Trophoblast cell (in vitro differentiated cells and primary cell): Measurements from ENCODE around the gene MYO10.
A peak's percentile ranks its signal among the peaks of the same experiment; 100 is the strongest.

ENCODE experiments used
- DNase-seq, 2 donors: peaks; one replicate each; pipeline ENCODE4 v3.0.0-alpha.2; 2016
- H2AFZ ChIP-seq: 2 replicates; pipeline ENCODE4 v1.6.1; 2013; ENCODE audit warnings: low read length, moderate library complexity, mild to moderate bottlenecking; ENCODE audit not compliant: insufficient read depth, poor library complexity
- H2AK5ac ChIP-seq: 2 replicates; pipeline ENCODE4 v1.6.1; 2013; ENCODE audit warnings: mild to moderate bottlenecking, low read length
- H2BK120ac ChIP-seq: 2 replicates; pipeline ENCODE4 v1.6.1; 2013; ENCODE audit warnings: low read length, mild to moderate bottlenecking, moderate library complexity; ENCODE audit not compliant: insufficient read depth, poor library complexity
- H2BK12ac ChIP-seq: 2 replicates; pipeline ENCODE4 v1.6.1; 2013; ENCODE audit warnings: mild to moderate bottlenecking, low read length, moderate library complexity
- H2BK5ac ChIP-seq: 2 replicates; pipeline ENCODE4 v1.6.1; 2013; ENCODE audit warnings: low read length, low read depth, moderate library complexity, mild to moderate bottlenecking; ENCODE audit not compliant: poor library complexity
- H3K14ac ChIP-seq: 2 replicates; pipeline ENCODE4 v1.6.1; 2013; ENCODE audit warnings: mild to moderate bottlenecking, low read length
- H3K18ac ChIP-seq: 2 replicates; pipeline ENCODE4 v1.6.1; 2013; ENCODE audit warnings: mild to moderate bottlenecking, low read length
- H3K23ac ChIP-seq: 2 replicates; pipeline ENCODE4 v1.6.1; 2013; ENCODE audit warnings: low read length
- H3K27ac ChIP-seq: 2 replicates; pipeline ENCODE4 v1.5.1; 2013; ENCODE audit warnings: low read depth, mild to moderate bottlenecking, inconsistent platforms, low read length, moderate library complexity
- H3K27me3 ChIP-seq: 2 replicates; pipeline ENCODE4 v1.6.1; 2013; ENCODE audit warnings: inconsistent platforms, mild to moderate bottlenecking, low read length, moderate library complexity; ENCODE audit not compliant: insufficient read depth
- H3K36me3 ChIP-seq, 2 experiments: 1 replicate in 1 of 2; 2 replicates in 1 of 2; pipeline ENCODE4 v1.6.1; 2013; ENCODE audit warnings: low read length in 2 of 2, mild to moderate bottlenecking in 2 of 2, moderate library complexity in 1 of 2; ENCODE audit not compliant: insufficient read depth in 2 of 2, control insufficient read depth in 1 of 2
- H3K4ac ChIP-seq: 2 replicates; pipeline ENCODE4 v1.6.1; 2013; ENCODE audit warnings: low read depth, mild to moderate bottlenecking, low read length, moderate library complexity
- H3K4me1 ChIP-seq, 2 experiments: 1 replicate in 1 of 2; 2 replicates in 1 of 2; pipeline ENCODE4 v1.6.1; 2013; ENCODE audit warnings: low read length in 2 of 2, mild to moderate bottlenecking in 2 of 2, moderate library complexity in 1 of 2; ENCODE audit not compliant: insufficient read depth in 2 of 2, control insufficient read depth in 1 of 2
- H3K4me2 ChIP-seq: 2 replicates; pipeline ENCODE4 v1.6.1; 2013; ENCODE audit warnings: inconsistent platforms, mild to moderate bottlenecking, low read length, moderate library complexity
- H3K4me3 ChIP-seq: 2 replicates; pipeline ENCODE4 v1.5.1; 2013; ENCODE audit warnings: mild to moderate bottlenecking, low read depth, low read length, inconsistent platforms
- H3K79me1 ChIP-seq: one replicate; pipeline ENCODE4 v1.6.1; 2013; ENCODE audit warnings: low read length
- H3K79me2 ChIP-seq: 2 replicates; pipeline ENCODE4 v1.6.1; 2013; ENCODE audit warnings: low read length, mild to moderate bottlenecking; ENCODE audit not compliant: control insufficient read depth, insufficient read depth, poor library complexity
- H3K9ac ChIP-seq: 2 replicates; pipeline ENCODE4 v1.6.1; 2013; ENCODE audit warnings: mild to moderate bottlenecking, low read length
- H3K9me3 ChIP-seq: 2 replicates; pipeline ENCODE4 v1.6.1; 2013; ENCODE audit warnings: low read depth, mild to moderate bottlenecking, control low read depth, inconsistent platforms, low read length; ENCODE audit not compliant: insufficient read depth
- H4K12ac ChIP-seq: 2 replicates; pipeline ENCODE4 v1.6.1; 2013; ENCODE audit warnings: low read depth, mild to moderate bottlenecking, low read length, moderate library complexity
- H4K8ac ChIP-seq: 2 replicates; pipeline ENCODE4 v1.6.1; 2013; ENCODE audit warnings: low read depth, mild to moderate bottlenecking, low read length, moderate library complexity
- H4K91ac ChIP-seq: one replicate; pipeline ENCODE4 v1.6.1; 2013; ENCODE audit warnings: low read depth, mild to moderate bottlenecking, low read length, moderate library complexity
- WGBS: extraction: QIAGEN DNeasy Blood & Tissue Kit; methylation state at CpG from one replicate; pipeline ENCODE4 v1.1.7; 2013; ENCODE audit warnings: missing lambda C conversion rate; ENCODE audit not compliant: insufficient read length, insufficient coverage; ENCODE audit errors: extremely low coverage; 5-methylcytosine and 5-hydroxymethylcytosine counted together

The MYO10 gene

GRCh38 chr5:16934677-16935153 is 1.4 kb downstream of the MYO10 start:
- Histone ChIP-seq H3K79me2 (peaks cover 10% of the 10 kb centered on the region), H3K14ac (no peak overlapping the region), H4K12ac (no peak overlapping the region), H3K9me3 (no peaks in the 10 kb centered on the region), H3K4ac (no peak overlapping the region), H3K18ac (no peak overlapping the region), H3K4me2 (peak overlapping the region; percentile 84), H3K27ac (no peak overlapping the region), H2AFZ (no peak overlapping the region), H3K27me3 (no peaks in the 10 kb centered on the region), H3K4me3 (no peak overlapping the region), H3K4me1 (peaks cover 7 to 15% of the 10 kb centered on the region in 2 experiments), H4K8ac (no peak overlapping the region), H3K23ac (no peak overlapping the region), H2BK120ac (no peak overlapping the region), H2AK5ac (no peak overlapping the region), H2BK5ac (no peak overlapping the region), H3K9ac (no peak overlapping the region), H2BK12ac (no peak overlapping the region), H3K36me3 (no peaks in the 10 kb centered on the region), H4K91ac (no peak overlapping the region), H3K79me1 (peaks cover 8% of the 10 kb centered on the region)
- peak in 1 of 2 donors; percentile 34 for DNase-seq
- no CpG with 5 or more reads among the region's 6 CpGs for WGBS

DNA sequence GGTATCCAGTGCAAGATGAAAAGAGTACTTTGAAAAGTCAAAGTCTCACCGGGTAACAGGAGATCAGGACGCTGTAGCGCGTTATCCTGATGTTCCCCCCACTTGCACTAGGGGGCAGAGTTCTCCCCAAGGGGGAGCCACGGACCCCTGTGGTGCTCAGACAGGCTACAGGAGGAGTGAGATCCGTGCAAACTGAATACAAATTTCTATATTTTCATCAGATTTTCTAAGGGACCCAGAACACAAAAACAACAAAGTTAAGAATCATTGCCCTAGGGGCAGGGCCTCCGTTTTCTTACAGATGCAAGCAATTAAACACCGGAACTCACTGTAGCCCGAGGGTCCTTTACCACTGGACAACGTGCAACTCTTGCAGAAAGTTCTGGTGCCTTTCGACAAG is 2.0 kb downstream of the MYO10 start:
- Histone ChIP-seq H3K4ac (no peak overlapping the region), H3K18ac (no peak overlapping the region), H3K27ac (no peak overlapping the region), H3K36me3 (no peaks in the 10 kb centered on the region), H3K79me1 (peaks cover 8% of the 10 kb centered on the region), H3K79me2 (peaks cover 10% of the 10 kb centered on the region), H3K4me1 (peaks cover 7 to 15% of the 10 kb centered on the region in 2 experiments), H3K27me3 (no peaks in the 10 kb centered on the region), H2AK5ac (no peak overlapping the region), H3K23ac (no peak overlapping the region), H2BK5ac (no peak overlapping the region), H4K8ac (no peak overlapping the region), H3K9ac (no peak overlapping the region), H2BK12ac (no peak overlapping the region), H3K14ac (no peak overlapping the region), H2AFZ (no peak overlapping the region), H4K12ac (no peak overlapping the region), H4K91ac (no peak overlapping the region), H3K9me3 (no peaks in the 10 kb centered on the region), H3K4me2 (peak overlapping the region; percentile 82), H3K4me3 (peak overlapping the region; percentile 43), H2BK120ac (no peak overlapping the region)
- DNase-seq = peak; percentile 41 to 79
- no CpG with 5 or more reads among the region's 11 CpGs for WGBS

GRCh38 chr5:16933337-16933736 is 2.8 kb downstream of the MYO10 start:
- H3K23ac ChIP-seq = no peak overlapping the region
- peak overlapping the region; percentile 21 for H3K4ac ChIP-seq
- H4K8ac ChIP-seq = no peak overlapping the region
- H3K9me3 ChIP-seq = no peaks in the 10 kb centered on the region
- no peaks in the 10 kb centered on the region for H3K36me3 ChIP-seq
- WGBS = no CpG with 5 or more reads among the region's 2 CpGs
- no peak overlapping the region for H2BK12ac ChIP-seq
- peaks cover 8% of the 10 kb centered on the region for H3K79me1 ChIP-seq
- no peak overlapping the region for H3K27ac ChIP-seq
- H3K4me3 ChIP-seq = no peak overlapping the region
- DNase-seq = no peak
- no peak overlapping the region for H3K9ac ChIP-seq
- H2AK5ac ChIP-seq = no peak overlapping the region
- H3K18ac ChIP-seq = no peak overlapping the region
- H4K12ac ChIP-seq = no peak overlapping the region
- H2BK120ac ChIP-seq = no peak overlapping the region
- peaks cover 7 to 15% of the 10 kb centered on the region in 2 experiments for H3K4me1 ChIP-seq
- no peak overlapping the region for H2AFZ ChIP-seq
- peaks cover 10% of the 10 kb centered on the region for H3K79me2 ChIP-seq
- no peak overlapping the region for H4K91ac ChIP-seq
- H3K27me3 ChIP-seq = no peaks in the 10 kb centered on the region
- H3K14ac ChIP-seq = no peak overlapping the region
- peak overlapping the region; percentile 82 for H3K4me2 ChIP-seq
- H2BK5ac ChIP-seq = no peak overlapping the region

- Histone ChIP-seq H3K27ac (no peak overlapping the region), H2BK120ac (no peak overlapping the region), H3K18ac (no peak overlapping the region), H3K79me2 (peaks cover 10% of the 10 kb centered on the region), H2BK5ac (no peak overlapping the region), H3K27me3 (no peaks in the 10 kb centered on the region), H3K79me1 (peaks cover 8% of the 10 kb centered on the region), H2AK5ac (no peak overlapping the region), H3K23ac (no peak overlapping the region), H3K4me3 (no peak overlapping the region), H4K8ac (no peak overlapping the region), H3K4ac (no peak overlapping the region), H4K91ac (no peak overlapping the region), H2AFZ (no peak overlapping the region), H3K9me3 (no peaks in the 10 kb centered on the region), H3K4me1 (peaks cover 7 to 15% of the 10 kb centered on the region in 2 experiments), H2BK12ac (no peak overlapping the region), H3K9ac (no peak overlapping the region), H3K4me2 (no peak overlapping the region), H4K12ac (no peak overlapping the region), H3K36me3 (no peaks in the 10 kb centered on the region), H3K14ac (no peak overlapping the region)
- no CpG with 5 or more reads among the region's 3 CpGs for WGBS
- no peak for DNase-seq
These were observed 3.7 kb downstream of the MYO10 start for GRCh38 chr5:16932401-16932800.
